HFFc6 (cell line): ENCODE results near the gene SLC66A3. TPM values are rescaled to one million over a fixed set of nuclear protein-coding genes. Genes with fewer than 3 reads are reported as not detected.

Source experiments
- DNase-seq: peaks from one replicate; pipeline ENCODE4 v3.0.0-alpha.2; 2018
- H3K27ac Mint-ChIP-seq: 2 replicates; pipeline ENCODE4 v1.8.0; 2020; ENCODE audit warnings: mild to moderate bottlenecking, mixed read lengths
- H3K27me3 Mint-ChIP-seq: 2 replicates; pipeline ENCODE4 v1.8.0; 2021; ENCODE audit warnings: mild to moderate bottlenecking, moderate library complexity, mixed read lengths; ENCODE audit not compliant: insufficient read depth
- H3K36me3 Mint-ChIP-seq: 2 replicates; pipeline ENCODE4 v1.8.0; 2021; ENCODE audit warnings: low read depth, mixed read lengths
- H3K4me1 Mint-ChIP-seq: 2 replicates; pipeline ENCODE4 v1.8.0; 2020; ENCODE audit warnings: low read depth, mixed read lengths
- H3K4me3 Mint-ChIP-seq: 2 replicates; pipeline ENCODE4 v1.8.0; 2020; ENCODE audit warnings: mild to moderate bottlenecking, moderate library complexity, mixed read lengths
- H3K9me3 Mint-ChIP-seq: 2 replicates; pipeline ENCODE4 v1.8.0; 2020; ENCODE audit warnings: mild to moderate bottlenecking, mixed read lengths
- total RNA-seq, 6 experiments: library from RNA; stranded (reverse); fragmentation: NEBNext Ultra II Directional; extraction: Animal tissue kit (Norgen Biotek cat#: 25700); gene quantifications; 2 replicates in 1 of 6; 3 replicates in 5 of 6; pipeline ENCODE4 v1.2.3, GENCODE V29; 2021
- TF ChIP-seq, protein P1 (sequence below): fragments of 200-600 bp; sonication (generic); IDR thresholded peaks from 2 replicates; pipeline ENCODE4 v1.5.0; 2021; ENCODE audit warnings: antibody characterized with exemption, mild to moderate bottlenecking

The SLC66A3 gene
- total RNA-seq, 6 experiments from 2014 or later: 11.4 to 17.4 (median 13.0) TPM

DNA sequence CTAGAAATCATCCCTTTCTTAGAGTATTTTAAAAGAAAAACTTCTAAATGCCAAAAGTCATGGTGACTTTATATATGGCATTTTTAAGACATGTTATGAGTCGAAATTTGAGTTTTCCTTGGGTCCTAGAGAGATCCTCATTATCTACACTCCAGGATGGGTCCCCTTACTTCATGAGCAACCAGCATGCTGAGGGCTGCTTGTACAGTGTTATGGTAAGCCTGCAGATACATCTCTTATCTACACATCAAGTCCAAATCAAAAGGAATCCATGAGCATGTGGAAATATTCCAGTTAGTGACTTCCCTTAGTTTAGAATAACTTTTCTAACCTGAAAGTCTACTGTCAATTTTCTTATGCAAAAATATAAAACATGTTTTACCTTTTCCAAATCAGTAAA lies 58.7 kb downstream of the SLC66A3 start:
- TF ChIP-seq, protein P1, sequence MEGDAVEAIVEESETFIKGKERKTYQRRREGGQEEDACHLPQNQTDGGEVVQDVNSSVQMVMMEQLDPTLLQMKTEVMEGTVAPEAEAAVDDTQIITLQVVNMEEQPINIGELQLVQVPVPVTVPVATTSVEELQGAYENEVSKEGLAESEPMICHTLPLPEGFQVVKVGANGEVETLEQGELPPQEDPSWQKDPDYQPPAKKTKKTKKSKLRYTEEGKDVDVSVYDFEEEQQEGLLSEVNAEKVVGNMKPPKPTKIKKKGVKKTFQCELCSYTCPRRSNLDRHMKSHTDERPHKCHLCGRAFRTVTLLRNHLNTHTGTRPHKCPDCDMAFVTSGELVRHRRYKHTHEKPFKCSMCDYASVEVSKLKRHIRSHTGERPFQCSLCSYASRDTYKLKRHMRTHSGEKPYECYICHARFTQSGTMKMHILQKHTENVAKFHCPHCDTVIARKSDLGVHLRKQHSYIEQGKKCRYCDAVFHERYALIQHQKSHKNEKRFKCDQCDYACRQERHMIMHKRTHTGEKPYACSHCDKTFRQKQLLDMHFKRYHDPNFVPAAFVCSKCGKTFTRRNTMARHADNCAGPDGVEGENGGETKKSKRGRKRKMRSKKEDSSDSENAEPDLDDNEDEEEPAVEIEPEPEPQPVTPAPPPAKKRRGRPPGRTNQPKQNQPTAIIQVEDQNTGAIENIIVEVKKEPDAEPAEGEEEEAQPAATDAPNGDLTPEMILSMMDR: no peak
- peak overlapping the region; percentile 13; the same call in 1 of the 2 replicates for H3K27ac Mint-ChIP-seq
- no peak for DNase-seq
- H3K27me3 Mint-ChIP-seq: peaks cover 6% of the 10 kb centered on the region
- H3K36me3 Mint-ChIP-seq: peaks cover 31% of the 10 kb centered on the region
- H3K4me3 Mint-ChIP-seq: no peak overlapping the region
- peaks cover 43% of the 10 kb centered on the region for H3K4me1 Mint-ChIP-seq
- no peaks in the 10 kb centered on the region for H3K9me3 Mint-ChIP-seq

DNA sequence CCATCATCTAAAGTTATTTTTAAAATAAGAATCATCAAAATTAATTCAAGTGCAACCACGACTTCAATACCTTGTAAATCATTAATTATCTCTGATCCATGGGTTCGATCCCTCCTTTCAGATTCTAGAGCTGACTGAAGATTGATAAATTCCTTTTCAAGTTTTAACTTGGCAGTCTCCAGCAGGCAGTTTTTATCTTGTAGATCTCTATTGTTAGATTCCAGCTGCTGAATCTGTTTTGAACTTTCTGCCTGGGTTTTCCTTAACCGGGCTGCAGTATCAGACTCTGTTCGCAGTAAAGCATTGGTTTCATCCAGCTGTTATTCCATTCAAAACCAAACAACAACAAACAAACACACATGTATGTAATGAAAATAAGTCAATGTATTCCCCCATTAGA lies 59.5 kb downstream of the SLC66A3 start:
- H3K36me3 Mint-ChIP-seq: peaks cover 36% of the 10 kb centered on the region
- TF ChIP-seq, protein P1: no peak
- peaks cover 43% of the 10 kb centered on the region for H3K4me1 Mint-ChIP-seq
- H3K4me3 Mint-ChIP-seq: no peak overlapping the region
- H3K9me3 Mint-ChIP-seq: no peaks in the 10 kb centered on the region
- H3K27me3 Mint-ChIP-seq: peaks cover 6% of the 10 kb centered on the region
- no peak for DNase-seq
- H3K27ac Mint-ChIP-seq: no peak overlapping the region

DNA sequence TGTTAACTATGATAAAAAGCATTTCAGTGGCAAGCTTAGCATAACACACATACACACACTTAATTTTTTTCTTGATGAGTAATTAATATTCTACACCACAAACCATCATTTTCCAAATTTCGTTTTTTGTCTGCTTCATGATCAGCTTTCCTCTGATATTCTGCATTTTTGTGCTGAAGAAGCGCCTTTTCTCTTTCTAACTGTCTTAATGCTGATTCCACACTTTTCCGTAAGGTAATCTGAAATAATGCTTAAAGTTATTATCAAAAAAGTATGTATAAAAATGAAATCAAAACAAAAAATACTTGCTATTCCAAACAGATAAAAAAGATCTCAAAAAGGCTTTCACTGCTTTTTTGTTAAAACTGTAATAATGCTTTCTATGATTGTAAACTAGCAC lies 60.1 kb downstream of the SLC66A3 start:
- Mint-ChIP-seq H3K27ac (no peak overlapping the region), H3K27me3 (peaks cover 6% of the 10 kb centered on the region), H3K4me3 (no peak overlapping the region), H3K4me1 (peaks cover 43% of the 10 kb centered on the region), H3K36me3 (peaks cover 39% of the 10 kb centered on the region), H3K9me3 (no peaks in the 10 kb centered on the region)
- TF ChIP-seq, protein P1: no peak
- no peak for DNase-seq

DNA sequence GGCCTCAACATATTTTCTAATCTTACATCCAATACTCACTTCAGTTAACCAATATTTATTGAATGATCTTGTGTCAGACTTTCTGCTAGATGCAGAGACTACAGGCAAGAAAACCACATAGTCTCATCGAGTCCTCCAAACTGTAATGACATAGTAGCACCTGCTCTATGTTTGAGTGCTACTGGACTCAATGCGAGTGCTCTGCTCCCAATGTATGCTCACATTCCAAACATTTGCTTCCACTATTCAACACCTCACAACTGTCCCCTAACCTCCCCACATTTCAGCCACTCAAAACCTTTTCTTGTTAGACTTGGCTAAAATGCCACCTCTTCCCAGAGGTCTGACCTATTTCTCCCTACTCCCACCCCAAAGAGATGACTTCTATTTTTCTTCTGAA lies 65.2 kb downstream of the SLC66A3 start:
- Mint-ChIP-seq H3K27ac (no peak overlapping the region), H3K4me1 (peaks cover 13% of the 10 kb centered on the region), H3K9me3 (no peaks in the 10 kb centered on the region), H3K36me3 (peaks cover 27% of the 10 kb centered on the region), H3K27me3 (peaks cover 6% of the 10 kb centered on the region), H3K4me3 (no peak overlapping the region)
- no peak for DNase-seq
- TF ChIP-seq, protein P1: no peak

DNA sequence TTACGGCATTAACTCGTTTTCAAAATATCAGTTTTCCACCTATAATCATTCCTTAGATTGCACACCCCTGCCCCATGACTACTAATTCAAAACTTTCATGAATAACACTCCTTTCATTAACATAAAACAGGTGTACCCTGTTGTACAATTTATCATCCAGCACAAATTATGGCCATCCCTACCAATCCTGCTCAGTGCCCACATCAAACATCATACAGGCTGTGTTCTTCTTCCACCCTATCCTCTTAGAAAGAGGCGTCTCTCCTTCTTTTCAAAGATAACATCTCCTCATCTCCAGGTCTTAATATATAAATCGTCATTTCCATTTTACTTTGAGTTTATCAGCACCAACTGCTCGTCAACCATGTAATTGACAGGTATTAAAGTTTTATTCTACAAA lies 67.6 kb downstream of the SLC66A3 start:
- Mint-ChIP-seq H3K27me3 (no peaks in the 10 kb centered on the region), H3K36me3 (peaks cover 22% of the 10 kb centered on the region), H3K4me3 (no peak overlapping the region), H3K9me3 (no peaks in the 10 kb centered on the region), H3K27ac (no peak overlapping the region), H3K4me1 (no peaks in the 10 kb centered on the region)
- TF ChIP-seq, protein P1: no peak
- DNase-seq: no peak

DNA sequence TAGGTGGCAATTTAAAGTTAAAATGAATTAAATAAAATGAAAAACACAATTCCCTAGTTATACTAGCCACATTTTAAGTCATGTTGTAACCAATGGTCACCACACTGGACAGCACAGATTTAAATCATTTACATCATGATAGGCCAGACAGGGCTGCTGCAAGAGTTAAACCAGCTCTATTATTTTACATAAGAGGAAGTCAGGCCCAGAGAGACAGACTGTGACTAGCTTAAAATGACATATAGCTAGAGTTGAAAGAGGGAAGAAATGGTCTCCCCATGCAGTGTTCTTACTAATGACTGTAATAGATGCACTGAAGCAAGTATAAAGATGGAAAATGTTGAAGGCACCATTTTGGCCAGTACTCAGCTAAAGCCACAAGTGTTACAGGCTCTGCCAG lies 69.6 kb downstream of the SLC66A3 start:
- H3K27me3 Mint-ChIP-seq: no peaks in the 10 kb centered on the region
- TF ChIP-seq, protein P1: no peak

More for the DNA sequence above, 69.6 kb downstream of the SLC66A3 start:
- DNase-seq: no peak
- no peaks in the 10 kb centered on the region for H3K4me1 Mint-ChIP-seq
- H3K36me3 Mint-ChIP-seq: peaks cover 17% of the 10 kb centered on the region
- H3K4me3 Mint-ChIP-seq: no peak overlapping the region
- H3K27ac Mint-ChIP-seq: no peak overlapping the region
- no peaks in the 10 kb centered on the region for H3K9me3 Mint-ChIP-seq
